Loucy (cell line): ENCODE data around the gene PNLIPRP1.

Source experiments
- H2AFZ ChIP-seq: fragments of 200-600 bp; sonication (generic); 2 replicates; pipeline ENCODE4 v1.6.0; 2016; ENCODE audit warnings: antibody characterized with exemption, mild to moderate bottlenecking, low read length, moderate library complexity
- H3F3A ChIP-seq: fragments of 200-600 bp; 2 replicates; pipeline ENCODE4 v1.6.0; 2016; ENCODE audit warnings: antibody characterized with exemption, low read depth, mild to moderate bottlenecking
- H3K27me3 ChIP-seq: fragments of 200-600 bp; sonication (generic); 2 replicates; pipeline ENCODE4 v1.6.1; 2014; ENCODE audit warnings: low read length, mild to moderate bottlenecking; ENCODE audit not compliant: insufficient read depth, poor library complexity, severe bottlenecking
- H3K36me3 ChIP-seq: fragments of 200-600 bp; sonication (generic); 2 replicates; pipeline ENCODE4 v1.6.1; 2016; ENCODE audit warnings: low read length; ENCODE audit not compliant: insufficient read depth
- H3K4me1 ChIP-seq: fragments of 200-600 bp; sonication (generic); 2 replicates; pipeline ENCODE4 v1.5.1; 2014; ENCODE audit warnings: low read length, mild to moderate bottlenecking; ENCODE audit not compliant: insufficient read depth, poor library complexity, severe bottlenecking
- H3K4me2 ChIP-seq: fragments of 200-600 bp; sonication (generic); 2 replicates; pipeline ENCODE4 v1.6.0; 2014; ENCODE audit warnings: antibody characterized with exemption, low read length, low read depth, mild to moderate bottlenecking; ENCODE audit not compliant: poor library complexity, severe bottlenecking
- H3K4me3 ChIP-seq: fragments of 200-600 bp; sonication (generic); 2 replicates; pipeline ENCODE4 v1.5.1; 2014; ENCODE audit warnings: low read length, mild to moderate bottlenecking, mixed read lengths; ENCODE audit not compliant: poor library complexity, severe bottlenecking
- H3K79me2 ChIP-seq: fragments of 200-600 bp; sonication (generic); 2 replicates; pipeline ENCODE4 v1.6.1; 2014; ENCODE audit warnings: low read length; ENCODE audit not compliant: insufficient read depth
- H3K9ac ChIP-seq: fragments of 200-600 bp; sonication (generic); 2 replicates; pipeline ENCODE4 v1.6.0; 2014; ENCODE audit warnings: mild to moderate bottlenecking, low read depth, low read length, moderate library complexity; ENCODE audit not compliant: poor library complexity, severe bottlenecking
- H3K9me2 ChIP-seq: fragments of 200-600 bp; sonication (generic); replicated peaks from 2 replicates; pipeline ENCODE4 v1.6.1; 2016; ENCODE audit warnings: low read depth, low read length, mixed read lengths
- H3K9me3 ChIP-seq: fragments of 200-600 bp; sonication (generic); 2 replicates; pipeline ENCODE4 v1.6.1; 2014; ENCODE audit warnings: mild to moderate bottlenecking, antibody characterized with exemption, low read length, low read depth; ENCODE audit not compliant: insufficient read depth
- H4K20me1 ChIP-seq: fragments of 200-600 bp; sonication (generic); 2 replicates; pipeline ENCODE4 v1.6.0; 2014; ENCODE audit warnings: antibody characterized with exemption, low read length, mild to moderate bottlenecking; ENCODE audit not compliant: insufficient read depth, poor library complexity, severe bottlenecking
- CTCF ChIP-seq: fragments of 200-600 bp; sonication (generic); conservative IDR thresholded peaks from 2 replicates; pipeline ENCODE4 v1.5.1; 2014; ENCODE audit warnings: mild to moderate bottlenecking, antibody characterized with exemption, low read length
- EZH2phosphoT487 ChIP-seq: fragments of 200-600 bp; IDR thresholded peaks from 2 replicates; pipeline ENCODE4 v1.6.1; 2018; ENCODE audit warnings: antibody characterized with exemption, mild to moderate bottlenecking, moderate library complexity, borderline replicate concordance

PNLIPRP1 gene

GRCh38 chr10:116545756-116546155 is 45.0 kb upstream of the PNLIPRP1 start, which contains the start of gene PNLIP:
PNLIP (plus strand) TSS chr10:116545931; CDS start chr10:116546093, 162 bp downstream.
- H3F3A ChIP-seq: no peaks in the 10 kb centered on the region
- H3K9me3 ChIP-seq: no peaks in the 10 kb centered on the region
- TF ChIP-seq EZH2phosphoT487 (no peak), CTCF (no peak)
- no peaks in the 10 kb centered on the region for H3K27me3 ChIP-seq
- no peaks in the 10 kb centered on the region for H4K20me1 ChIP-seq
- H3K4me3 ChIP-seq: no peak within 1 kb of the TSS
- H3K4me2 ChIP-seq: no peak within 1 kb of the TSS
- no peaks in the 10 kb centered on the region for H3K9me2 ChIP-seq
- H3K4me1 ChIP-seq: no peaks in the 10 kb centered on the region
- H2AFZ ChIP-seq: no peak within 1 kb of the TSS
- no peaks in the 10 kb centered on the region for H3K36me3 ChIP-seq
- H3K9ac ChIP-seq: no peak within 1 kb of the TSS
- no peaks in the 10 kb centered on the region for H3K79me2 ChIP-seq

GRCh38 chr10:116548301-116548700 is 42.5 kb upstream of the PNLIPRP1 start:
- Histone ChIP-seq H4K20me1 (no peaks in the 10 kb centered on the region), H3K4me1 (no peaks in the 10 kb centered on the region), H3F3A (no peaks in the 10 kb centered on the region), H3K9me3 (no peaks in the 10 kb centered on the region), H3K27me3 (no peaks in the 10 kb centered on the region), H3K4me2 (no peak overlapping the region), H3K9ac (no peak overlapping the region), H2AFZ (no peak overlapping the region), H3K9me2 (no peaks in the 10 kb centered on the region), H3K79me2 (no peaks in the 10 kb centered on the region), H3K36me3 (no peaks in the 10 kb centered on the region), H3K4me3 (no peak overlapping the region)
- no peak for TF ChIP-seq CTCF
- no peak for TF ChIP-seq EZH2phosphoT487

- no peak overlapping the region for H3K4me3 ChIP-seq
- no peaks in the 10 kb centered on the region for H3K9me2 ChIP-seq
- H3F3A ChIP-seq: no peaks in the 10 kb centered on the region
- H2AFZ ChIP-seq: no peak overlapping the region
- no peaks in the 10 kb centered on the region for H3K79me2 ChIP-seq
- no peaks in the 10 kb centered on the region for H3K27me3 ChIP-seq
- H3K36me3 ChIP-seq: no peaks in the 10 kb centered on the region
- no peak overlapping the region for H3K4me2 ChIP-seq
- H4K20me1 ChIP-seq: no peaks in the 10 kb centered on the region
- TF ChIP-seq EZH2phosphoT487 (no peak), CTCF (no peak)
- no peaks in the 10 kb centered on the region for H3K9me3 ChIP-seq
- H3K9ac ChIP-seq: no peak overlapping the region
- no peaks in the 10 kb centered on the region for H3K4me1 ChIP-seq
Observed at GRCh38 chr10:116553378-116553980, 37.3 kb upstream of the PNLIPRP1 start.
